Mucosa of rectum (tissue), 2 donors: ENCODE results near the gene SLC25A25.
A peak's percentile ranks its signal among the peaks of the same experiment; 100 is the strongest.
"Not testable (repeated sequence)": the region's sequence is repeated elsewhere in the genome, so short reads cannot be mapped to it uniquely, and the experiment has no call there.

Experiments used
- H3K27ac ChIP-seq, 2 donors: one replicate each; pipeline ENCODE4 v1.7.0; 2013; ENCODE audit warnings: inconsistent platforms in 2 of 2, low read depth in 2 of 2, low read length in 2 of 2
- H3K27me3 ChIP-seq, 2 donors: one replicate each; pipeline ENCODE4 v1.7.0; 2013; ENCODE audit warnings: low read length in 2 of 2; ENCODE audit not compliant: control insufficient read depth in 2 of 2, insufficient read depth in 2 of 2
- H3K36me3 ChIP-seq, 2 donors: one replicate each; pipeline ENCODE4 v1.7.0; 2013; ENCODE audit warnings: low read length in 2 of 2; ENCODE audit not compliant: control insufficient read depth in 2 of 2, insufficient read depth in 2 of 2
- H3K4me1 ChIP-seq, 2 donors: one replicate each; pipeline ENCODE4 v1.7.0; 2013; ENCODE audit warnings: low read length in 2 of 2, mild to moderate bottlenecking in 1 of 2; ENCODE audit not compliant: control insufficient read depth in 2 of 2, insufficient read depth in 2 of 2
- H3K4me3 ChIP-seq, 2 donors: one replicate each; pipeline ENCODE4 v1.7.0; 2013; ENCODE audit warnings: low read length in 2 of 2
- H3K9ac ChIP-seq, 2 donors: one replicate each; pipeline ENCODE4 v1.7.0; 2013; ENCODE audit warnings: low read length in 2 of 2, low read depth in 1 of 2, mild to moderate bottlenecking in 1 of 2
- H3K9me3 ChIP-seq, 2 donors: one replicate each; pipeline ENCODE4 v1.7.0; 2013; ENCODE audit warnings: low read length in 2 of 2; ENCODE audit not compliant: control insufficient read depth in 2 of 2
- donor health status: healthy.
- donor health status: Normal muscosa, but diverticular disease.

The SLC25A25 gene

GRCh38 chr9:128125580-128126354 is 57.7 kb downstream of the SLC25A25 start:
- Histone ChIP-seq H3K36me3 (peaks cover 31 to 34% of the 10 kb centered on the region in 2 donors), H3K27me3 (no peaks in the 10 kb centered on the region), H3K9me3 (no peaks in the 10 kb centered on the region), H3K4me1 (peaks cover 25% of the 10 kb centered on the region in 2 donors), H3K4me3 (peak overlapping the region in 1 of 2 donors; percentile 22), H3K27ac (no peak overlapping the region), H3K9ac (peak overlapping the region in 1 of 2 donors; percentile 50)

GRCh38 chr9:128127568-128127989 is 59.5 kb downstream of the SLC25A25 start, which contains the start of gene PTGES2:
Gene PTGES2 (minus strand): TSS chr9:128127729. CDS start chr9:128127717, 12 bp downstream.
- Histone ChIP-seq H3K36me3 (peaks cover 17 to 19% of the 10 kb centered on the region in 2 donors), H3K4me1 (peaks cover 25% of the 10 kb centered on the region in 2 donors), H3K4me3 (peak within 1 kb of the TSS; percentile 91 to 97), H3K9ac (peak within 1 kb of the TSS; percentile 80 to 88), H3K27me3 (no peaks in the 10 kb centered on the region), H3K27ac (peak within 1 kb of the TSS; percentile 95 to 97), H3K9me3 (no peaks in the 10 kb centered on the region)

GRCh38 chr9:128127990-128128835 is 60.2 kb downstream of the SLC25A25 start:
- peak overlapping the region; percentile 80 to 88 for H3K9ac ChIP-seq

GRCh38 chr9:128128836-128129590 is 61.0 kb downstream of the SLC25A25 start:
- H3K4me1 ChIP-seq = peaks cover 25% of the 10 kb centered on the region in 2 donors
- H3K9ac ChIP-seq = peak overlapping the region; percentile 80 to 88
- peaks cover 7 to 8% of the 10 kb centered on the region in 2 donors for H3K36me3 ChIP-seq
- H3K27me3 ChIP-seq = no peaks in the 10 kb centered on the region
- peak overlapping the region; percentile 95 to 97 for H3K27ac ChIP-seq
- H3K4me3 ChIP-seq = peak overlapping the region; percentile 91 to 97
- no peaks in the 10 kb centered on the region for H3K9me3 ChIP-seq

More at GRCh38 chr9:128127990-128128835, 60.2 kb downstream of the SLC25A25 start:
- peak overlapping the region; percentile 91 to 97 for H3K4me3 ChIP-seq
- H3K27me3 ChIP-seq = no peaks in the 10 kb centered on the region
- H3K4me1 ChIP-seq = peaks cover 25% of the 10 kb centered on the region in 2 donors
- peak overlapping the region; percentile 95 to 97 for H3K27ac ChIP-seq
- H3K36me3 ChIP-seq = peaks cover 13 to 14% of the 10 kb centered on the region in 2 donors
- H3K9me3 ChIP-seq = no peaks in the 10 kb centered on the region

- not testable (repeated sequence) for H3K27me3 ChIP-seq, H3K36me3 ChIP-seq, H3K9ac ChIP-seq, H3K27ac ChIP-seq, H3K9me3 ChIP-seq, H3K4me3 ChIP-seq
- H3K4me1 ChIP-seq = peaks cover 21% of the 10 kb centered on the region in 2 donors
These were observed 62.1 kb downstream of the SLC25A25 start for GRCh38 chr9:128129976-128130590.

GRCh38 chr9:128130651-128131050 is 62.6 kb downstream of the SLC25A25 start:
- H3K9me3 ChIP-seq, H3K9ac ChIP-seq, H3K27ac ChIP-seq, H3K36me3 ChIP-seq, H3K4me3 ChIP-seq, H3K27me3 ChIP-seq: not testable (repeated sequence)
- peaks cover 15 to 19% of the 10 kb centered on the region in 2 donors for H3K4me1 ChIP-seq

- not testable (repeated sequence) for H3K9ac ChIP-seq, H3K27ac ChIP-seq, H3K4me3 ChIP-seq, H3K27me3 ChIP-seq, H3K9me3 ChIP-seq, H3K36me3 ChIP-seq
- peaks cover 8 to 13% of the 10 kb centered on the region in 2 donors for H3K4me1 ChIP-seq
These were observed 63.3 kb downstream of the SLC25A25 start for GRCh38 chr9:128131346-128131745.

- not testable (repeated sequence) for H3K27me3 ChIP-seq, H3K4me3 ChIP-seq, H3K4me1 ChIP-seq, H3K9ac ChIP-seq, H3K27ac ChIP-seq, H3K36me3 ChIP-seq, H3K9me3 ChIP-seq
These were observed 64.1 kb downstream of the SLC25A25 start for GRCh38 chr9:128132139-128132538.

GRCh38 chr9:128135561-128135960 is 67.5 kb downstream of the SLC25A25 start:
- not testable (repeated sequence) for H3K27me3 ChIP-seq, H3K9ac ChIP-seq, H3K36me3 ChIP-seq, H3K9me3 ChIP-seq, H3K4me1 ChIP-seq, H3K27ac ChIP-seq, H3K4me3 ChIP-seq
